Muscle of leg (tissue), 11 donors: ENCODE data around the gene POU3F1. TPM values are rescaled to one million over a fixed set of nuclear protein-coding genes. Genes with fewer than 3 reads are reported as not detected.

Source experiments
- DNase-seq: peaks from one replicate; pipeline ENCODE4 v3.0.0; 2013
- H3K27ac ChIP-seq: one replicate; pipeline ENCODE4 v1.5.1; 2013; ENCODE audit warnings: mild to moderate bottlenecking, low read length, control low read depth
- H3K27me3 ChIP-seq: one replicate; pipeline ENCODE4 v1.6.1; 2013; ENCODE audit warnings: low read length; ENCODE audit not compliant: control insufficient read depth, insufficient read depth
- H3K36me3 ChIP-seq: one replicate; pipeline ENCODE4 v1.6.1; 2013; ENCODE audit warnings: low read length; ENCODE audit not compliant: control insufficient read depth, insufficient read depth
- H3K4me1 ChIP-seq: one replicate; pipeline ENCODE4 v1.6.1; 2013; ENCODE audit warnings: low read length; ENCODE audit not compliant: control insufficient read depth, insufficient read depth
- H3K4me3 ChIP-seq: one replicate; pipeline ENCODE4 v1.5.1; 2013; ENCODE audit warnings: low read length, control low read depth
- H3K9me3 ChIP-seq: replicated peaks from 2 replicates; pipeline ENCODE4 v1.6.1; 2013; ENCODE audit warnings: low read depth, low read length; ENCODE audit not compliant: control insufficient read depth
- whole genome bisulfite sequencing: methylation state at CpG from one replicate; pipeline ENCODE4 v1.1.5; 2013; ENCODE audit warnings: missing lambda C conversion rate; ENCODE audit not compliant: insufficient coverage; 5-methylcytosine and 5-hydroxymethylcytosine counted together
- polyA plus RNA-seq, 8 donors: library from polyadenylated mRNA; unstranded; fragments of 120-200 nt; gene quantifications; one replicate each; pipeline versions ENCODE4 v1.2.1 to v1.2.3, GENCODE V29; 2013; ENCODE audit warnings: inconsistent platforms in 1 of 8, low replicate concordance in 1 of 8; ENCODE audit not compliant: insufficient read length in 8 of 8, insufficient read depth in 1 of 8
- total RNA-seq: library from RNA; stranded (reverse); fragments of 120-200 nt; gene quantifications from one replicate; pipeline ENCODE4 v1.2.4, GENCODE V29; 2013

Gene POU3F1
- total and polyA plus RNA-seq, 9 donors = 0.68 to 1.9 (median 1.2) TPM

GRCh38 chr1:38062361-38063288, 16.0 kb upstream of the POU3F1 start:
- DNase-seq = no peak
- 82% methylated on average over 3 of the region's 6 CpGs for WGBS
- Histone ChIP-seq H3K27ac (no peak overlapping the region), H3K9me3 (no peaks in the 10 kb centered on the region), H3K4me3 (no peak overlapping the region), H3K4me1 (peaks cover 11% of the 10 kb centered on the region), H3K36me3 (no peaks in the 10 kb centered on the region), H3K27me3 (peaks cover 9% of the 10 kb centered on the region)

GRCh38 chr1:38061883-38062328, 15.3 kb upstream of the POU3F1 start:
- WGBS = 51% methylated on average over 6 of the region's 7 CpGs
- Histone ChIP-seq H3K9me3 (no peaks in the 10 kb centered on the region), H3K4me3 (no peak overlapping the region), H3K27me3 (peaks cover 9% of the 10 kb centered on the region), H3K27ac (no peak overlapping the region), H3K36me3 (no peaks in the 10 kb centered on the region), H3K4me1 (peaks cover 11% of the 10 kb centered on the region)
- no peak for DNase-seq

- Histone ChIP-seq H3K36me3 (no peaks in the 10 kb centered on the region), H3K9me3 (no peaks in the 10 kb centered on the region), H3K4me1 (peaks cover 11% of the 10 kb centered on the region), H3K4me3 (no peak overlapping the region), H3K27me3 (peaks cover 9% of the 10 kb centered on the region), H3K27ac (no peak overlapping the region)
- DNase-seq = no peak
- no CpG with 5 or more reads among the region's 1 CpG for WGBS
These were observed 14.7 kb upstream of the POU3F1 start for GRCh38 chr1:38061290-38061689.

- H3K4me3 ChIP-seq = no peak overlapping the region
- H3K9me3 ChIP-seq = no peaks in the 10 kb centered on the region
- no peak for DNase-seq
- H3K4me1 ChIP-seq = peaks cover 11% of the 10 kb centered on the region
- H3K27me3 ChIP-seq = peaks cover 8% of the 10 kb centered on the region
- WGBS = no CpG with 5 or more reads among the region's 2 CpGs
- no peak overlapping the region for H3K27ac ChIP-seq
- H3K36me3 ChIP-seq = no peaks in the 10 kb centered on the region
These were observed 13.9 kb upstream of the POU3F1 start for GRCh38 chr1:38060498-38060897.

- H3K36me3 ChIP-seq = no peaks in the 10 kb centered on the region
- no peaks in the 10 kb centered on the region for H3K9me3 ChIP-seq
- no peak overlapping the region for H3K4me3 ChIP-seq
- peaks cover 7% of the 10 kb centered on the region for H3K27me3 ChIP-seq
- WGBS = 80% methylated on average over 5 of the region's 6 CpGs
- no peak overlapping the region for H3K27ac ChIP-seq
- DNase-seq = no peak
- peaks cover 11% of the 10 kb centered on the region for H3K4me1 ChIP-seq
These were observed 13.2 kb upstream of the POU3F1 start for GRCh38 chr1:38059635-38060250.

- DNase-seq = no peak
- WGBS = 60% methylated on average over 3 of the region's 4 CpGs
- H3K9me3 ChIP-seq = no peaks in the 10 kb centered on the region
- H3K36me3 ChIP-seq = no peaks in the 10 kb centered on the region
- H3K27me3 ChIP-seq = peaks cover 29% of the 10 kb centered on the region
- no peak overlapping the region for H3K4me3 ChIP-seq
- peaks cover 19% of the 10 kb centered on the region for H3K4me1 ChIP-seq
- H3K27ac ChIP-seq = no peak overlapping the region
These were observed 9.4 kb upstream of the POU3F1 start for GRCh38 chr1:38055965-38056364.

- Histone ChIP-seq H3K9me3 (no peaks in the 10 kb centered on the region), H3K4me3 (no peak overlapping the region), H3K27me3 (peaks cover 29% of the 10 kb centered on the region), H3K4me1 (peaks cover 19% of the 10 kb centered on the region), H3K36me3 (no peaks in the 10 kb centered on the region), H3K27ac (no peak overlapping the region)
- no peak for DNase-seq
- 83% methylated on average over 1 of the region's 3 CpGs for WGBS
These were observed 8.8 kb upstream of the POU3F1 start for GRCh38 chr1:38055398-38055797.

GRCh38 chr1:38053416-38054091, 7.0 kb upstream of the POU3F1 start:
- WGBS = no CpG with 5 or more reads among the region's 7 CpGs
- Histone ChIP-seq H3K36me3 (no peaks in the 10 kb centered on the region), H3K27me3 (peaks cover 36% of the 10 kb centered on the region), H3K9me3 (no peaks in the 10 kb centered on the region), H3K4me3 (no peak overlapping the region), H3K4me1 (peaks cover 10% of the 10 kb centered on the region), H3K27ac (no peak overlapping the region)
- DNase-seq = no peak

GRCh38 chr1:38052750-38053415, 6.3 kb upstream of the POU3F1 start:
- no peak overlapping the region for H3K4me3 ChIP-seq
- H3K4me1 ChIP-seq = peaks cover 10% of the 10 kb centered on the region
- H3K9me3 ChIP-seq = no peaks in the 10 kb centered on the region
- WGBS = 43% methylated on average over 1 of the region's 3 CpGs
- H3K27ac ChIP-seq = no peak overlapping the region
- H3K36me3 ChIP-seq = no peaks in the 10 kb centered on the region
- DNase-seq = no peak
- peaks cover 43% of the 10 kb centered on the region for H3K27me3 ChIP-seq
